ENCODE measurements around the gene OR2M3. TPM values are rescaled to one million over a fixed set of nuclear protein-coding genes. Genes with fewer than 3 reads are reported as not detected.
"Not testable (repeated sequence)": the region's sequence is repeated elsewhere in the genome, so short reads cannot be mapped to it uniquely, and the experiment has no call there.

Gene OR2M3
- polyA plus RNA-seq (ENCODE audit: insufficient read length): 0.08 TPM
- long read RNA-seq, donor 1: 0 reads
- long read RNA-seq, donor 2: 0 reads
- long read RNA-seq, donor 3: 0 reads
- long read RNA-seq, donor 4: 0 reads
- long read RNA-seq, donor 5: 0 reads
- long read RNA-seq, donor 6: 0 reads
- long read RNA-seq, donor 7: 0 reads
- long read RNA-seq, donor 8: 0 reads

- DNase-seq: no peak
Observed at GRCh38 chr1:248196965-248197364, at the start of gene OR2M3. Gene OR2M3, plus strand, starts transcription at chr1:248197265. Its CDS starts 5,803 bp downstream, at chr1:248203068.

GRCh38 chr1:248152056-248152827, 44.8 kb upstream of the OR2M3 start:
- no peak for DNase-seq

DNA sequence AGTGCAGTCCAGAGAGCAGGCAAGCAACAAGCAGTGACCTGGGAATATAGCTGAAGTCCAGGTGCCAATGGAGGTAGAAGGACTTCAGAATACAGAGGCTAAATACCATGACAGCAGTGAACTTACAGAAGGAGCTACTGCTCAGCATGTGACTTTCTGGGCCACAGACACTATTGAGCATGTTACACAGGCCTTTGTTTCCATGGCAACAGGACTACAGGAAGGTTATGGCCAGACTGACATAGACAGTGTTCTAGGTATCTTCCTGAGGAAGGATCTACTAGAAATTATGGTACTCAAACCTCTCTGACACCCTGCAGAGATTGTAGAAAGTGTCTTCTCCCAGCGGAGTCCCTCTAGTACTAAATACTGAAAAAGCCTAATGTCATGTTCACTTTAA, 41.1 kb upstream of the OR2M3 start:
- DNase-seq: no peak

DNA sequence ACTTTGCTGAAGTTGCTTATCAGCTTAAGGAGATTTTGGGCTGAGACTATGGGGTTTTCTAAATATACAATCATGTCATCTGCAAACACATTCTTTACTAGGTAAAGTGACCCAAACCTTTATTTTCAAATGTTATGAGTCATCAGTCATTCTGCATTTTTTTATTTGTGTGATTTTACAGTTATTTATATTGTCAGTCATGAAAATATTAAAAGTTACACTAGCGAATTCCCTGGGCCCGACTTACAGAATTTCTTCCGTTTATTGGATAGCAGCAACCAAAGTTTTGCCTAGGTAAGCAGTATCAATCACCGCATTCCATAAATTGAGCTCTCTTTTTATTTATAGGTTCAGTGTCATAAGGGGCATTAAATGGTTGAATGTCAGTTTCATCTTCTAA, 38.3 kb upstream of the OR2M3 start:
- no peak for DNase-seq

- DNase-seq: no peak
Observed at GRCh38 chr1:248164031-248164430, 33.0 kb upstream of the OR2M3 start.

DNA sequence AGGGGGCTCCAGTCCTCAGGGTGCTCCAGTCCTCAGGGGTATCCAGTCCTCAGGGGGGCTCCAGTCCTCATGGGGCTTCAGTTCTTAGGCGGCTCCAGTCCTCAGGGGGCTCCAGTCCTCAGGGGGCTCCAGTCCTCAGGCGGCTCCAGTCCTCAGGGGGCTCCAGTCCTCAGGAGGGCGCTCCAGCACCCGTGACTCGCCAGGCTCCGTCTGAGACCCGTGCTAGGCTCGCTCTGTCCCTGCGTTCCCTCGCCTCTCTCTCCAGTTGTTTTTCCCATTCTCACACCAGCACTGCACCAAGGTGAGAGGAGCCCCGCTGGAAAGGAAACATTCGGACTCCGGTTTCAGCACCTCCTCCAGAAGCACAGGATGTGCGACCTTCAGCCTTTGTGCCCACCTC, 31.9 kb upstream of the OR2M3 start:
- no peak for DNase-seq

DNA sequence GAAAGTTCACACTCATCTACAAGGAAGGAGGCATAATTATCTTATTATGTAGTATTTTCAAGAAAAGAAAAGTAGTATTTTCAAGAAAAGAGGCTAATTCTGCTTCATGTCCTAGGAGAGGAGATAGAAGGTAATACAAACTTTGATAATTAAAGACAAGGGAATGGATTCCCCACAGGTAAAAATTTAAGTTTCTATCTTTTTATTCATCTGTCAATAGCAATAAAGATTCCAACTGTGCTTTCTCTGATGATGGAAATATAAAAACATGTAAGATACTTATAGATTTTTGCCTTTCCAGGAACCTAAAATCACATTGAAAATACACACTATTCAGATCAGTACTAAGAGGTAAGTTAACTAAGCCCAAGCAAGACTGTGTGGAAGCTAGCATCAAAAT, 22.5 kb upstream of the OR2M3 start, which contains the start of gene OR2M2:
Gene OR2M2 (plus strand): TSS at position 301 of the 400 bp plus-strand sequence. CDS start 5,165 bp downstream, outside the sequence.
- no peak for DNase-seq

DNA sequence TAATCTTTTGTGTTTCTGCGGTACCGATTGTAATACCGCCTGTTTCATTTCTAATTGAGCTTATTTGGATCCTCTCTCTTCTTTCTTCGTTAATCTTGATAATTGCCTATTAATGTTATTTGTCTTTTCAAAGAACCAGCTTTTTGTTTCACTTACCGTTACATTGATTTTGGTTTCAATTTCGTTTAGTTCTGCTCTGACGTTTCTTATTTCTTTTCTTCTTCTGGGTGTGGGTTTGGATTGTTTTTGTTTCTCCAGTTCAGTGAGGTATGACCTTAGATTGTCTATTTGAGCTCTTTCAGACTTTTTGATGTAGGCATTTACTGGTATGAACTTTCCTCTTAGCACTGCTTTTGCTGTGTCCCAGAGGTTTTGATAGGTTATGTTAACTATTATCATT, 13.1 kb upstream of the OR2M3 start:
- DNase-seq: no peak

GRCh38 chr1:248187363-248187762, 9.7 kb upstream of the OR2M3 start:
- DNase-seq: no peak

DNA sequence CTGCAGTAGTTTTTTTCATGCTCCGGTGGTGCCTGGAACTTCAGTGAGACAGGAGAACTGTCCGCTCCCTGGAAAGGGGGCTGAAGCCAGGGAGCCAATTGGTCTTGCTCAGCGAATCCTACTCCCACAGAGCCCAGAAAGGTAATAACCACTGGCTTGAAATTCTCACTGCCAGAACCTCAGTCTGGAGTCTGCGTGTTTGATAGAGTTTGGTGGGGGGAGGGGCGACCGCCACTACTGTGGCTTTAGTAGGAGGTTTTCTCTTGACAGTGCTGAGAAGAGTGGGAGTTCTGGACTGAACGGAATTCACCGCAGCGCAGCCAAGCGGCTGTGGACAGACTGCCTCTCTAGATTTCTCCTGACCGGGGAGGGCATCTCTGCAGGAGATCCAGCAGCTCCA, 8.0 kb upstream of the OR2M3 start:
- DNase-seq: peak; percentile 33

DNA sequence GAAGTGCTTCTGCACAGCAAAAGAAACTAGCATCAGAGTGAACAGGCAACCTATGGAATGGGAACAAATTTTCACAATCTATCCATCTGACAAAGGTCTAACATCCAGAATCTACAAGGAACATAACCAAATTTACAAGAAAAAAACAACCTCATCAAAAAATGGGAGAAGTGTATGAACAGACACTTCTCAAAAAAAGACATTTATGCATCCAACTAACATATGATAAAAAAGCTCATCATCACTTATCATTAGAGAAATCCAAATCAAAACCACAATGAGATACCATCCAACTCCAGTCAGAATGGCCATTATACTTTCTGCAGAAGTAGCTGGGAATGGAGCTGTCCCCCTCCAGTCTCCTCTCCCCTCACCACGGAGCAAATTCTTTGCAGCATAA, 2.9 kb upstream of the OR2M3 start:
- no peak for DNase-seq

GRCh38 chr1:248215880-248216279, 18.8 kb downstream of the OR2M3 start:
- no peak for DNase-seq

GRCh38 chr1:248225537-248225936, 28.5 kb downstream of the OR2M3 start:
- DNase-seq: no peak

- DNase-seq: no peak
Observed at GRCh38 chr1:248229360-248229908, 32.4 kb downstream of the OR2M3 start.

DNA sequence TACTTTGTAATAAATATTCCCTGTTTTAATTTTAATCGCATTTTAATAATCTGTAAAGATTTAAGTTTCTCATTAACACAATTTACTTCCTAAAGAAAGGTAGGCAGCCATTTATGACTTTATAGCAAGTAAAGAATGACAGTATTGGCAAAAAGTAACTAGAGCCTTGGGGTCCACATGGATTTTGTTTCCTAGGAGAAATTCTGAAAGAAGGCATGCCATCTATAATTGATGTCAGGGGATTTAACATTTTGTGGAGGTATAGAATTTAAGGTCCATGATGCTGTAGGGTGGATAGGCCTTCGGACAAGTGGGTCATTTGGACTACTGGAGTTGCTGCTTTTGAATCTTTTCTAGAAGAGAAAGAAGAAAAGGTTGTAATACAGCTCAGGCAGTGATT, 34.1 kb downstream of the OR2M3 start, which contains the start of gene OR2M4:
Gene OR2M4 (plus strand): TSS at position 301 of the 400 bp plus-strand sequence. CDS start 7,512 bp downstream, outside the sequence.
- DNase-seq: no peak

- no peak for DNase-seq
Observed at GRCh38 chr1:248239478-248239877, 42.4 kb downstream of the OR2M3 start.

DNA sequence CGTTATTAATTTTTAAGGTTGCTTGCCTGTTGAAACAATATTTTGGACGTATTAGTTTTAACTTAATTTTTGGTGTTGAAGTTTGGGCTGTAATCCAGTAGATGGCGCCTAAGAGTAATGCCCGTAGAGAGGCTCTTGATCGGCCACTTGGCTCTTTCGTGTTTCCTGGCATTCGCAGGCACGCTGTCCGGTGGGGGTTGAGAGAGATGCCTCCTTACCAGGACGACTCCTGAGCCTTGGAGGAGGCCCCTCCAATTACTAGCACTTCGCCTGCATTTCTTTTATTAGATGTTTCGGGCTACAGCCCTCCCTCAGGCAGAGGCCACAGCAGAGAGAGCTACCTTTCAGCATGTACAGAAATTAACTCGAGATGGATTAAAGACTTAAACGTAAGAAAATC, 46.1 kb downstream of the OR2M3 start:
- DNase-seq: peak; percentile 21

GRCh38 chr1:248259309-248259708, 62.2 kb downstream of the OR2M3 start:
- DNase-seq: not testable (repeated sequence)

Other genes with a start within 250 kb of the OR2M3 start
- gene OR2L8, start 248.4 kb upstream of the OR2M3 start, polyA plus RNA-seq (ENCODE audit: insufficient read length): not detected
- not detected for gene OR2AK2, start 232.0 kb upstream of the OR2M3 start, polyA plus RNA-seq (ENCODE audit: insufficient read length)
- not detected for gene OR2L5, start 183.6 kb upstream of the OR2M3 start, polyA plus RNA-seq (ENCODE audit: insufficient read length)
- 0.13 TPM for gene OR2L2, start 167.2 kb upstream of the OR2M3 start, polyA plus RNA-seq (ENCODE audit: insufficient read length)
- not detected for gene OR2L3, start 150.4 kb upstream of the OR2M3 start, polyA plus RNA-seq (ENCODE audit: insufficient read length)
- gene OR2L13, start 102.1 kb upstream of the OR2M3 start, polyA plus RNA-seq (ENCODE audit: insufficient read length): not detected
- not detected for gene OR2M5, start 52.1 kb upstream of the OR2M3 start, polyA plus RNA-seq (ENCODE audit: insufficient read length)
- gene OR2M2, start 22.4 kb upstream of the OR2M3 start, polyA plus RNA-seq (ENCODE audit: insufficient read length): not detected
- gene OR2M4, start 34.2 kb downstream of the OR2M3 start, polyA plus RNA-seq (ENCODE audit: insufficient read length): 0.07 TPM
- not detected for gene OR2T33, start 80.7 kb downstream of the OR2M3 start, polyA plus RNA-seq (ENCODE audit: insufficient read length)
- 0.07 TPM for gene OR2T12, start 106.2 kb downstream of the OR2M3 start, polyA plus RNA-seq (ENCODE audit: insufficient read length)
- gene OR2M7, start 127.3 kb downstream of the OR2M3 start, polyA plus RNA-seq (ENCODE audit: insufficient read length): not detected
- gene OR14C36, start 151.5 kb downstream of the OR2M3 start, polyA plus RNA-seq (ENCODE audit: insufficient read length): not detected
- gene OR2T4, start 164.4 kb downstream of the OR2M3 start, polyA plus RNA-seq (ENCODE audit: insufficient read length): not detected
- gene OR2T6, start 178.5 kb downstream of the OR2M3 start, polyA plus RNA-seq (ENCODE audit: insufficient read length): not detected
- not detected for gene OR2T1, start 205.8 kb downstream of the OR2M3 start, polyA plus RNA-seq (ENCODE audit: insufficient read length)
- gene OR2T2, start 248.4 kb downstream of the OR2M3 start, polyA plus RNA-seq (ENCODE audit: insufficient read length): not detected

Measured in left kidney (tissue), 8 donors.